ENCODE data around the gene DYNLL1. TPM values are rescaled to one million over a fixed set of nuclear protein-coding genes. Genes with fewer than 3 reads are reported as not detected.

The DYNLL1 gene
- total and polyA plus RNA-seq, 2 of the 4 experiments (the other 2 are of a cell fraction) = 663 to 696 TPM

GRCh38 chr12:120490325-120490724, 5.6 kb upstream of the DYNLL1 start:
- no peak for DNase-seq
- in situ Hi-C loops (cut with MboI; ENCODE audit: low sequenced_read_pairs) = no loop called here
- ATAC-seq (ENCODE audit: low read depth) = no peak

More at GRCh38 chr12:120490325-120490724, 5.6 kb upstream of the DYNLL1 start:
- CTCF ChIA-PET = no interaction called here
- H4K91ac ChIP-seq (ENCODE audit: insufficient read depth, low read depth, low read length) = no peak overlapping the region
- H2BK20ac ChIP-seq (ENCODE audit: low read depth, low read length) = no peak overlapping the region
- H3K9me1 ChIP-seq (ENCODE audit: insufficient read depth, low read length) = peaks cover 6% of the 10 kb centered on the region
- H3K4me2 ChIP-seq (ENCODE audit: low read depth, low read length) = no peak overlapping the region
- no peak overlapping the region for H4K5ac ChIP-seq (ENCODE audit: low read depth, low read length)
- dilution Hi-C loops (cut with HindIII; ENCODE audit: low sequenced_read_pairs, unreplicated experiment) (no loop called here), intact Hi-C loops (cut with micrococcal nuclease) (no loop called here)
- no TSS peak for BruUV-seq (replicated peaks)
- H3K9me3 ChIP-seq (ENCODE audit: control insufficient read depth, insufficient read depth, low read length) = no peaks in the 10 kb centered on the region
- peaks cover 1% of the 10 kb centered on the region for H3K4me1 ChIP-seq (ENCODE audit: control insufficient read depth, insufficient read depth, low read length)
- no peak overlapping the region for H2AFZ ChIP-seq (replicated peaks; ENCODE audit: low read length, poor library complexity)
- H3K9ac ChIP-seq (ENCODE audit: low read depth, low read length) = no peak overlapping the region
- no peaks in the 10 kb centered on the region for H4K20me1 ChIP-seq (ENCODE audit: insufficient read depth, low read length)
- POLR2A ChIA-PET (ENCODE audit: unreplicated experiment) = no interaction called here
- no peak overlapping the region for H3K4ac ChIP-seq (ENCODE audit: low read depth, low read length)
- no peak overlapping the region for H4K8ac ChIP-seq (ENCODE audit: low read depth in 2 of 2, low read length in 2 of 2)
- no peak overlapping the region for H3K18ac ChIP-seq (ENCODE audit: low read depth, low read length)
- H3K14ac ChIP-seq (replicated peaks; ENCODE audit: low read depth, low read length) = no peak overlapping the region
- 100% methylated on average over 3 of the region's 5 CpGs; no CpG with 5 or more reads in 1 of the 2 experiments for WGBS, 2 experiments (ENCODE audit: extremely low coverage in 2 of 2, insufficient read length in 1 of 2)
- no peak overlapping the region for H3K56ac ChIP-seq (ENCODE audit: extremely low read depth, insufficient read depth, low read length)
- H2BK120ac ChIP-seq (ENCODE audit: low read depth, low read length) = no peak overlapping the region
- TF ChIP-seq, protein P1, sequence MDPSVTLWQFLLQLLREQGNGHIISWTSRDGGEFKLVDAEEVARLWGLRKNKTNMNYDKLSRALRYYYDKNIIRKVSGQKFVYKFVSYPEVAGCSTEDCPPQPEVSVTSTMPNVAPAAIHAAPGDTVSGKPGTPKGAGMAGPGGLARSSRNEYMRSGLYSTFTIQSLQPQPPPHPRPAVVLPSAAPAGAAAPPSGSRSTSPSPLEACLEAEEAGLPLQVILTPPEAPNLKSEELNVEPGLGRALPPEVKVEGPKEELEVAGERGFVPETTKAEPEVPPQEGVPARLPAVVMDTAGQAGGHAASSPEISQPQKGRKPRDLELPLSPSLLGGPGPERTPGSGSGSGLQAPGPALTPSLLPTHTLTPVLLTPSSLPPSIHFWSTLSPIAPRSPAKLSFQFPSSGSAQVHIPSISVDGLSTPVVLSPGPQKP (IDR thresholded peaks at IDR 0.05; ENCODE audit: borderline replicate concordance, low read depth, low read length) = no peak
- TF ChIP-seq MAZ (IDR thresholded peaks at IDR 0.05; ENCODE audit: borderline replicate concordance, low read depth, low read length) (no peak), CEBPB (IDR thresholded peaks at IDR 0.05; ENCODE audit: low read depth, low read length) (no peak), RAD21 (IDR thresholded peaks at IDR 0.05; ENCODE audit: low read length) (no peak), CHD1 (IDR thresholded peaks at IDR 0.05; ENCODE audit: low read depth, low read length) (no peak), POLR2A (IDR thresholded peaks at IDR 0.05; ENCODE audit: low read depth, low read length) (no peak), NFE2L2 (IDR thresholded peaks at IDR 0.05; ENCODE audit: low read depth, low read length) (no peak), SMC3 (IDR thresholded peaks at IDR 0.05; ENCODE audit: low read depth, low read length) (no peak), FOS (IDR thresholded peaks at IDR 0.05; ENCODE audit: low read depth, low read length) (no peak)
- H3K79me1 ChIP-seq (ENCODE audit: low read depth in 1 of 2, low read length in 2 of 2) = peaks cover 12 to 35% of the 10 kb centered on the region in 2 experiments
- no peak overlapping the region for H2AK9ac ChIP-seq (replicated peaks; ENCODE audit: low read depth, low read length, poor library complexity)
- no peaks in the 10 kb centered on the region for H3K27me3 ChIP-seq (ENCODE audit: control insufficient read depth, insufficient read depth, low read length)
- H3K27ac ChIP-seq (ENCODE audit: insufficient read depth, low read length) = no peak overlapping the region
- no peak overlapping the region for H2BK15ac ChIP-seq (ENCODE audit: low read depth, low read length)
- H2BK5ac ChIP-seq (ENCODE audit: low read depth, low read length, poor library complexity, severe bottlenecking) = no peak overlapping the region
- peaks cover 6% of the 10 kb centered on the region for H3K36me3 ChIP-seq (ENCODE audit: control insufficient read depth, insufficient read depth, low read length)
- H3K23ac ChIP-seq (ENCODE audit: low read depth, low read length) = no peak overlapping the region
- no peak overlapping the region for H2AK5ac ChIP-seq (ENCODE audit: low read depth, low read length)
- H3K4me3 ChIP-seq (ENCODE audit: insufficient read depth, low read depth, low read length) = no peak overlapping the region

Measured in IMR-90 (cell line).